ENCODE measurements around the gene TMEM184C.

DNA sequence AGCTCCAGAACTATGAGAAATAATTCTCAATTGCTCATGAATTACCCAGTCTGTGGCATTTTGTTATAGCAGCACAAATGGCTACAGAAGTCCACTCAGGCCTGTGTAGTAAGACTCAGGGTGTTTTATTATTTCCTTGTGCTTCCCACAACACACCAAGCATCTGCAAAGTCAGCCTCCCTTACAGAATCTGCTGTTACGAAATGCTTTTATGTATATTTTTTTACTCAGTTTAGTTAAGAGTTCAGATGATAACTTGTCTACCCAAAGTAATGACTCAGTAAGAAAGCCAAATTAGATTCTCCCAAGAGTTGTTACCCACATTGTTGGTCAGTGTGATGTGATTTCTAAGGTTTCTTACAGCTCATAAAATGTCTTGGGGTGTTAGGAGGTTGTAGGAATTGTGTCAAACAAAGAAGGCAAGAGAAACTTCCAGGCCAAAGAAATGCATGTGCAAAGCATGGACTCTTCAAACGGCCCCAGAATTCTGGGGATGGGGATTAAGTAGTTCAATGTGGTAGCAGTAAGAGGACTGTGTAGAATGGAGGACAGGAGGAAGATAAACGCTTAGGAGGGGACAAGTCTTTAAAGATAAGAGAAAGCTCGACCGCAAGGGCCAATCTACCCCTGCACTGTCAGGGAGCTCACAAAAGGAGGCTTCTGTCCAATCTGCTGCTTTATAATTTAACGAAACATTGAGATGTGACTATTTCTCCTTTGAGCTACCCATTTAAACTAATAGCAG, 35.4 kb upstream of the TMEM184C start:
- no peak for TF ChIP-seq POLR2AphosphoS5 (IDR thresholded peaks at IDR 0.05)
- TF ChIP-seq, protein P1, sequence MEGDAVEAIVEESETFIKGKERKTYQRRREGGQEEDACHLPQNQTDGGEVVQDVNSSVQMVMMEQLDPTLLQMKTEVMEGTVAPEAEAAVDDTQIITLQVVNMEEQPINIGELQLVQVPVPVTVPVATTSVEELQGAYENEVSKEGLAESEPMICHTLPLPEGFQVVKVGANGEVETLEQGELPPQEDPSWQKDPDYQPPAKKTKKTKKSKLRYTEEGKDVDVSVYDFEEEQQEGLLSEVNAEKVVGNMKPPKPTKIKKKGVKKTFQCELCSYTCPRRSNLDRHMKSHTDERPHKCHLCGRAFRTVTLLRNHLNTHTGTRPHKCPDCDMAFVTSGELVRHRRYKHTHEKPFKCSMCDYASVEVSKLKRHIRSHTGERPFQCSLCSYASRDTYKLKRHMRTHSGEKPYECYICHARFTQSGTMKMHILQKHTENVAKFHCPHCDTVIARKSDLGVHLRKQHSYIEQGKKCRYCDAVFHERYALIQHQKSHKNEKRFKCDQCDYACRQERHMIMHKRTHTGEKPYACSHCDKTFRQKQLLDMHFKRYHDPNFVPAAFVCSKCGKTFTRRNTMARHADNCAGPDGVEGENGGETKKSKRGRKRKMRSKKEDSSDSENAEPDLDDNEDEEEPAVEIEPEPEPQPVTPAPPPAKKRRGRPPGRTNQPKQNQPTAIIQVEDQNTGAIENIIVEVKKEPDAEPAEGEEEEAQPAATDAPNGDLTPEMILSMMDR (IDR thresholded peaks at IDR 0.05): no peak

Data from stomach (tissue), 4 donors.